GM21786 (cell line): Measurements from ENCODE around the gene GALC.

ENCODE experiments used
- ATAC-seq: cut with Tn5 transposase; IDR thresholded peaks from one replicate; pipeline ENCODE4 v1.9.1; 2021; ENCODE audit not compliant: unreplicated experiment

GALC gene

GRCh38 chr14:87888136-87888999, 104.6 kb downstream of the GALC start:
- peak; percentile 75 for ATAC-seq

DNA sequence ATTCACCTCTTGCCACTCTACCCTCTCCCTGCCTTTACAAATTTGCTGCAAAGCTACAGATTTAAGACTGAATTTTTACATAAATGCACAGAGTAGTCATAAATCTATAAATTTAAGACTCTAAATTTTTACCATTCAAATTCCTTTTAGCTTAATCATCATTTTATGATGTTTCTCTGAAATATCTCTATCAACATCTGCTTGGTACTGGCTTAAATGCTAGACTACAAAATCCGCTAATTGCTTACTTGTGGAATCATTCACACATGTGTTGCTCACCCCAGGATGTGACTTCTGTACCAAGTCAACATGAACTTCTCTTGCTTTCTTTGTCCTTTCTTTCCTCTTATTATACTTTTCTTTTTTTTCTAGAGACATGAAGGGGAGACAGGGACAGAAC, 109.2 kb downstream of the GALC start:
- no peak for ATAC-seq
